Activated CD4-positive, alpha-beta T cell treated with anti-CD3 and anti-CD28 coated beads, Interleukin-2, amount 50 U/mL, for 1 hour (primary cell): ENCODE measurements around the gene KDM2B.
A peak's percentile ranks its signal among the peaks of the same experiment; 100 is the strongest.
"Not testable (repeated sequence)": the region's sequence is repeated elsewhere in the genome, so short reads cannot be mapped to it uniquely, and the experiment has no call there.

Experiments used
- DNase-seq: peaks from one replicate; pipeline ENCODE4 v3.0.0-alpha.2; 2020

The KDM2B gene

GRCh38 chr12:121423682-121424623 lies 156.9 kb downstream of the KDM2B start:
- no peak for DNase-seq

- no peak for DNase-seq
Measured at GRCh38 chr12:121423253-121423652, 157.6 kb downstream of the KDM2B start.

GRCh38 chr12:121420109-121420508 lies 160.7 kb downstream of the KDM2B start:
- no peak for DNase-seq

DNA sequence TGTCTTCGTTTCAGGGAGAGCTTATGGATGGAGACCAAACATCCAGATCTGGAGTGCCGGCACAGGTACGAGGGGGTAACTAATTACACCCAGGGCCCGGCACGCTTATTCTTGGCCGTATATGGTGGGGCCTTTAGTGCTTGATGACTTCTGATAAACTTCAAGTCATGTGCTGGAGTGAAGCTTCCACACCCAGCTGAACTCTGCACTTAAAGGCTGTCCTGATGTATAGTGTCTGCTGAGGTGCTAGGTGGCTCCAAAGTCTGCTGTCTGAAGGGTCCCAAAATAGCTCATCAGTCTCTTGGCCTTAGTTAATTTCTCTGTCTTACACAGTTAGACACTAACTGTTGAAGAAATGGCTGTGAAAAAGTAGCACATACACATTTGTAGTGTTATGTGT lies 163.0 kb downstream of the KDM2B start:
- DNase-seq = no peak

DNA sequence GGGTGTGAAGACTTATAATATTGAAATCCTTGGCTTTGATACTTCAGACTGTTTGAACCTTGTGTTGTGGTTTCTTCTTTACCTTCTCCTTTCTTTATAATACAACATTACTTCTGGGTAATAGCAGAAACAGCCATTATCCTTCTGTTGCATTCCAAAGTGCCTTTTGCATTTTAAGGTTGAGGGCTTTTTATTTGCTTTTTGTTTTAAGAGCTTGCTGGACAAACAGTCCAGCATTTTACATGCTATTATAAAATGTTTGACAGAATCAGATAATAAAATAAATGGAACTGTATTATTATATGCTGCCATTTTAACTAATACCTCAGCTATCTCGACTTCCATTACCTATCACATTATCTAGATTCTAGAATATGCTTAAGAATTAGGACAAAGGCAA lies 166.9 kb downstream of the KDM2B start:
- DNase-seq = no peak

DNA sequence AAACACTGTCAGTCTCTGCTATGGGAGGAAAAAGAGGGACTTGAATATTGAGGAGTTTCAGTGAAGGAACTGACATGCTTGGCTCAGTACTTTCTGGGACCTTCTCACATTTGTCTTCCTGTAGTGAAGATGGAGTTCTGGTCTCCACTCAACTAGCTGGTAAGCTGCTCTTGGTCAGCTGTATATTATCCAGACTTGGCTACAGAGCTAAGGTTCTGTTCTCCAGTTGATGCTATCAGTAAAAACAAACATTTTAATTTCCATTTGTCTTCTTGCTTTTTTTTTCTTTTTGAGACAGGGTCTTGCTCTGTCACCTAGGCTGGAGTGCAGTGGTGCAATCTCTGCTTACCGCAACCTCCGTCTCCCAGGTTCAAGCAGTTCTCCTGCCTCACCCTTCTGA lies 175.6 kb downstream of the KDM2B start:
- DNase-seq = no peak

GRCh38 chr12:121404734-121405133 lies 176.1 kb downstream of the KDM2B start:
- no peak for DNase-seq

- DNase-seq = no peak
Measured at GRCh38 chr12:121403721-121404120, 177.1 kb downstream of the KDM2B start.

DNA sequence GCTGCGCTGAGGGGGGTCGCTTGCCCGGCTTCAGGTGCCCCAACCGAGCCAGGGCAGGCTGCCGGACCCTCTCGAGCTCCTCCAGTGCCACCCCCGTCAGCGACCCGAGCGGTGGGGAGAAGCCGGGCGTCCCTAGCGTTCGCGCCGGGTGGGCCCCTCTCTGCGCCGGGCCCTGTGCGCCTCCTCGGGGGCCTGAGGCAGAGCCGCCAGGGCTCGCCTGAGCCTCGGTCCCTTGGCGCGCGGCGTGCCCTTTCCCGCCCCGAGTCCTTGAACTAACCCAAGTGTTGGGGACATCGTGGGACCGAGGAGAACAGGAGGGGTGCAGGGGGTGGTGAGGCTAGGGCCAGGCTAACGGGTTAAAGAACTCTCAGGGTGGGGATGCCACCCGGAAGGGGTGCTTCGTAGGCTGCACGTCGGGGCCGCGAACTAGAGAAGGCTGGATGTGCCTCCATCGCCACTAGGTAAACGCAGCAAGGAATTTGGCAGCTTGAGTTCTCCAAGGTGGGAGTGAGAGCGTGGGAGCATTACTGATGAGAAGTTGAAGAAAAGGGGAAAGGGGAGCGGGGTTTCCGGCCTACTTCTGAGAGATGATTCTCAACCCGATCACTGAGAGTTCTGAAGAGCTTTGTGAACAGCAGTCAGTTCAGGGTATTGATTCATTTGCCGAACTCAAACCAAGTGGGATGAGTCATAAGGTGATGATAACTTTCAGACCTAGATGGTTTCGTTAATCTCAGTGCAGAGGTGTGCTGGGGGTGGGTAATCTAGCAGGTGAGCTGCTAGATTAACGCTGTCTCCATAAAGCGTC lies 180.3 kb downstream of the KDM2B start:
- peak; percentile 54 for DNase-seq

DNA sequence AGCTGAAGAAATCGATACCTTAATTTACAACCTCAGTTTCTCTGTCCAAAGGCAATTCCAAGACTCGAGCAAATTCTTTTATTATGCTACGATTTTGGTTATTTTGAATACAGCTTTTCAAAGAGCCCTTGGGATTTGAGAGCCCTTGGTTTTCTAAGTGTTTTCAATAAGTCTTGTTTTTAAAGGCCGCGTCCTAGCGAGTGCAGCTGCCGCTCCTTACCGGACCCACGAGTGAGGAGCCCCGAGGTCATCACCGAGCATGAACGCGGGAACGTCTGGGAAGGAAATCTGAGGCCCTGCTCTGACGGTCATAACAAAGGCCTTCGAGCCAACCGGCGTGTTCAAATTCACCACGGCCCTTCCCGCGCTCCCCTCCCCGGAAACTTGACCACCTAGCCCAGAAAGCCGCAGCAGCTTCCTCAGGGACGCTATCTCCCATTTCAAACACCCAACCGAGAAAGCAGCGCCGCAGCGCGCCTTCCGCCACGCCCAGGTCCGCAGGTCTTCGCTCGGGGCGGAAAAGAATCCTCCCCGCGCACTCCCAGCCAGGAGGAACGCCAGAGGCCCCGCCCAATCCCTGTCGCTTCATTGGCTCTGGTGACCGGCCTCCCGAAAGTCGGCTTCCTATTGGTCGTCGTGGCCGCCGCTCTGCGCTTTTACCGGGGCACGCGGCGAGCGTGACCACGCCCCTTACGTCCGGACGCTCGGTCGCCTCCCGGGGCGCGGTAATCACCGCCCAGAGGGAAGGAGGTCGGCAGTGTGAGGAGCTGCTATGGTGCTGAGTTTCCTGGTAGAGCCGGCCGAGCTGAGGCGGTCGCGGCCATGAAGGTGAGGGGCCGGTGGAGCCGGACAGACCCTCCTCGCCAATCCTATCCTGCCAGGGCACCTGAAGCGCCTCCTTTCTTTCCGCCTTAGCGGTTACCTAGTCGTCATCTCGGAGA lies 181.2 kb downstream of the KDM2B start, which contains the start of gene RNF34:
Gene RNF34 (plus strand): TSS at position 728 of the 941 bp plus-strand sequence. CDS start 95 bp downstream, at position 823.
- DNase-seq = peak; percentile 98

GRCh38 chr12:121398355-121398754 lies 182.5 kb downstream of the KDM2B start:
- DNase-seq = no peak

- DNase-seq = no peak
Measured at GRCh38 chr12:121397521-121397920, 183.3 kb downstream of the KDM2B start.

DNA sequence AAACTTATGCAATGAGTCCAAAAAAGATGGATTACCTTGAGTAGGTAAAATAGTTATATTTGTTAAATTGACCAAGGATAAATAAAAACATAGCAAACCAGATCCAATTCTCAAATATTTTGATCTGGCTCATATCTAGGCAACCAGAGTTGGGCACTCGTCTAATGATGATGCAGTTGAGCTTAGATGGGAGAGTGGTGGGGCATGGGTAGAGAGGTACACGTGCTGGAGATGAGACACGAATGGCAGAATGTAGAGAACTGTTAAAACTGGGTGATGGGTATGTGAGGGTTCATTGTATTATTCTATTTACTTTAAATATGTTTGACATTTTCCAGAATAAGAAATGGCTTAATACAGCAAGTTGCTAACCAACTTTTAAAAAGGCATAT lies 188.5 kb downstream of the KDM2B start:
- no peak for DNase-seq

DNA sequence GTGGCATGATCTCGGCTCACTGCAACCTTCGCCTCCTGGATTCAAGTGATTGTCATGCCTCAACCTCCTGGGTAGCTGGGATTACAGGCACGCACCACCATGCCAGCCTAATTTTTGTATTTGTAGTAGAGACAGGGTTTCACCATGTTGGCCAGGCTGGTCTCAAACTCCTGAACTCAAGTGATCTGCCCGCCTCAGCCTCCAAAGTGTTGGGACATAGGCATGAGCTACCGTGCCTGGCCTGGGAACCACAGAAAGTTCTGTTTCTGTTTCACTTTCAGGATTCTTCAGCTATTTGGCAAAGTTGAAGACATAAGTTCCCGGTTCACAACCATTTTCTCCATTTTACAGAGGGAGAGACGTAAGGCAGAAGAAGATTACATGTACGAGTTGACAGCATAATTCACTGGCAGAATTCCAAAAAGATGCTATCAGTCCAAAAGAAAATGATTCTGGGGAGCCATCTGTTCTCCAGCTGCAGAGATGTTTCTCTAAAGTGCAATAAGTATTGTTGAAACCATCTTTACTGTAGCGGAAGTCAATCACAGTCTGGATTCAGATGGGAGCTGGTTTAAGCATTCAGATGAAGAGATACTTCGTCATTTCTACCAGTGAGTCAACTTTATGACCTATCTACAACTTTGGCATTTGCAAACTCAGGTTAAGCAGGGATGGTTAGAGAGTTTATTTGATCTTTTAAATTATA lies 189.1 kb downstream of the KDM2B start:
- peak; percentile 2 for DNase-seq

DNA sequence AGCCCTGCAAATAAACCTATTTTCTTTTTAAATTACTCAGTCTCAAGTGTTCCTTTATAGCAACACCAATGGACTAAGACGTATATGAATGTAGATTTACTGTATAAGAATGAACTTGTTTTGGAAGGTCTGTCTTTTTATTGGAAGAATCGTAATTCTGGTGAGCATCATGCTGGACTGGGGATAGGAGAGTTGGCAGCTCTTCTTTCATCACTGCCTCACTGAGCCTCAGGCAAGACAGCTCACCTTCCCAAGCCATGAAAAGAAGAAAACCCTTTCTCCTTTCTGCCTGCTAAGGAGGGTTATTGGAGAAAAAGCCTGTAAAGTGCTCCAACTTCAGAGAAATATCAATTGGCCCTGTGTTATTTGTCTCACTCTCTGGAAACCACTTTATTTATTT lies 190.0 kb downstream of the KDM2B start:
- DNase-seq = no peak

DNA sequence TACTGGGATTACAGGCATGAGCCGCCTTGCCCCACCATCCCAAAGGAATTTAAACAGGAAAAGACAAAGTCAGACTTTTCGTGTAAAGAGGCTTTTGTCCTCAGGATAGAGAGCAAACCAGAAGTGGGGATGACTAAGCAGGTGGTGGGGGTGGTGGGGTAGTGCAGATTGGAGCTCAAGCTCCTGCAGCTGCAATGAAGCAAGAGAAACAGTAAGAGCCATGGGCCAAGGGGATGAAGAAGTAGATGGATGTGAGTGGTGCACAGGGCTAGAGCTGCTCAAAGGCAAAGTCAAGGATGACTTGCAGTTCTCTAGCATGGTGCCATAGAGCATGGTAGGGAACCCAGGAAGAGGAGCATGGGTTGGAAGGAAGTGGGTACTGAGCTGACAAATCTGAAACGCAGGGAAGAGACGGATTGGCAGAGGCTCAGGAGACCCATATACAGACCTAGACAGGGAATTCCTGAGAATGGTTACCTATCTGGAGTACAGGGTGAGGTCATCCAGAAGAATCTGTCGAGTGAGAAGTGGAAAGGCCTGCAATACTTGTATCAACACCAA lies 192.3 kb downstream of the KDM2B start:
- no peak for DNase-seq

DNA sequence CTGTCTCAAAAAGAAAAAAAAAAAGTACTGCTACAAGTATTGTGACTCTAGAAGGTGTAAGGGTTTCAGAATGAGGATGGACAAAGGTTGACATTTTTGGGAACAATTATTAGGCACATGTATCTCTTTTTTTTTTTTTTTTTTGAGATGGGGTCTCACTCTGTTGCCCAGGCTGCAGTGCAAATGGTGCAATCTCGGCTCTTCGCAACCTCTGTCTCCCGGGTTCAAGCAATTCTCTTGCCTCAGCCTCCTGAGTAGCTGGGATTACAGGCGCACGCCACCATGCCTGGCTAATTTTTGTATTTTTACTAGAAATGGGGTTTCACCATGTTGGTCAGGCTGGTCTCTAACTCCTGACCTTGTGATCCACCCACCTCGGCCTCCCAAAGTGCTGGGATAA lies 195.9 kb downstream of the KDM2B start:
- not testable (repeated sequence) for DNase-seq

- no peak for DNase-seq
Measured at GRCh38 chr12:121383601-121384021, 197.2 kb downstream of the KDM2B start.

GRCh38 chr12:121379945-121380344 lies 200.9 kb downstream of the KDM2B start:
- no peak for DNase-seq
